K562 (cell line): ENCODE data around the gene TCL1B. TPM values are rescaled to one million over a fixed set of nuclear protein-coding genes. Genes with fewer than 3 reads are reported as not detected.

Experiments
- ATAC-seq: fragments of 200-7000 bp; cut with Tn5 transposase; 3 replicates; pipeline ENCODE4 v1.9.1; 2020; ENCODE audit warnings: moderate library complexity
- BruUV-seq: library from RNA; stranded (reverse); fragments of 400-500 nt; replicated peaks from 2 replicates; lab custom pipeline; 2021; lab: Mats Ljungman, UMichigan
- CTCF ChIA-PET: fragments of 300-600 bp; formaldehyde crosslinking; extraction: SDS; loops from one replicate; lab custom pipeline; 2021; ENCODE audit warnings: low intra/inter-chr PET ratio; lab: Yijun Ruan, JAX
- POLR2A ChIA-PET: fragments of 300-600, 350-650 bp; sonication (Branson Sonifier 250); formaldehyde crosslinking; extraction: SDS; loops from one replicate; lab custom pipeline; 2021; ENCODE audit warnings: antibody characterized with exemption, inconsistent platforms; lab: Yijun Ruan, JAX
- DNase-seq, 4 experiments: peaks; one replicate each; pipeline versions ENCODE4 v3.0.0 to v3.0.0-alpha.2; 2011 to 2018; ENCODE audit warnings: low spot score in 3 of 4, mixed read lengths in 3 of 4; ENCODE audit errors: extremely low read depth in 1 of 4
- FAIRE-seq: peaks from 2 replicates; lab custom pipeline; 2011; peaks lifted over from hg19 to GRCh38; lab: Jason Lieb, UNC
- H2AFZ ChIP-seq: 2 replicates; pipeline ENCODE4 v1.6.0; 2011; ENCODE audit warnings: low read depth, low read length, control low read depth, inconsistent platforms
- H3K27ac ChIP-seq: fragments of 200-600 bp; 3 replicates; pipeline ENCODE4 v1.8.0; 2011; ENCODE audit warnings: low read depth, mild to moderate bottlenecking, control low read depth, inconsistent platforms, low read length, moderate library complexity, mixed read lengths; ENCODE audit errors: extremely low read depth
- H3K27me3 ChIP-seq, 2 experiments: fragments of 300-600 bp in 1 of 2; 2 replicates in 1 of 2; 3 replicates in 1 of 2; pipeline versions ENCODE4 v1.6.0 to v1.8.0; 2011; ENCODE audit warnings: inconsistent platforms in 2 of 2, low read length in 2 of 2, mild to moderate bottlenecking in 1 of 2, mixed read lengths in 1 of 2, moderate library complexity in 1 of 2; ENCODE audit not compliant: control insufficient read depth in 2 of 2, insufficient read depth in 2 of 2
- H3K36me3 ChIP-seq: fragments of 300-600 bp; 3 replicates; pipeline ENCODE4 v1.8.0; 2011; ENCODE audit warnings: mild to moderate bottlenecking, low read length, inconsistent platforms; ENCODE audit not compliant: control insufficient read depth, insufficient read depth
- H3K4me1 ChIP-seq, 2 experiments: fragments of 200-600 bp in 1 of 2; replicated peaks in 1 of 2; 2 replicates in 1 of 2; 3 replicates in 1 of 2; pipeline versions ENCODE4 v1.5.1 to v1.8.0; 2011; ENCODE audit warnings: inconsistent platforms in 2 of 2, low read length in 2 of 2, mild to moderate bottlenecking in 1 of 2, mixed read lengths in 1 of 2, moderate library complexity in 1 of 2; ENCODE audit not compliant: control insufficient read depth in 2 of 2, insufficient read depth in 2 of 2
- H3K4me2 ChIP-seq: 2 replicates; pipeline ENCODE4 v1.6.1; 2011; ENCODE audit warnings: low read length, control low read depth, inconsistent platforms, mixed read lengths; ENCODE audit not compliant: insufficient read depth
- H3K4me3 ChIP-seq: fragments of 200-600 bp; sonication (generic), shearing (Covaris generic); 2 replicates; pipeline ENCODE4 v1.5.1; 2016; ENCODE audit warnings: control low read depth, inconsistent platforms
- H3K79me2 ChIP-seq: fragments of 200-600 bp; 3 replicates; pipeline ENCODE4 v1.8.0; 2011; ENCODE audit warnings: low read length, inconsistent platforms; ENCODE audit not compliant: control insufficient read depth, insufficient read depth
- H3K9ac ChIP-seq, 2 experiments: 2 replicates each; pipeline versions ENCODE4 v1.6.0 to v1.6.1; 2011; ENCODE audit warnings: low read depth in 2 of 2, low read length in 2 of 2, control low read depth in 1 of 2, inconsistent platforms in 1 of 2, mild to moderate bottlenecking in 1 of 2, mixed read lengths in 1 of 2; ENCODE audit not compliant: insufficient read depth in 1 of 2
- H3K9me1 ChIP-seq: one replicate; pipeline ENCODE4 v1.6.0; 2011; ENCODE audit warnings: inconsistent platforms, mild to moderate bottlenecking, low read length, moderate library complexity; ENCODE audit not compliant: control insufficient read depth, insufficient read depth
- H3K9me3 ChIP-seq: replicated peaks from 2 replicates; pipeline ENCODE4 v1.5.1; 2011; ENCODE audit warnings: low read depth, low read length, inconsistent platforms; ENCODE audit not compliant: control insufficient read depth, insufficient read depth
- H4K20me1 ChIP-seq: replicated peaks from 2 replicates; pipeline ENCODE4 v1.6.1; 2011; ENCODE audit warnings: low read length, inconsistent platforms, mixed read lengths; ENCODE audit not compliant: control insufficient read depth, insufficient read depth
- ARID1B ChIP-seq: fragments of 450-650 bp; IDR thresholded peaks from 2 replicates; pipeline ENCODE4 v1.6.1; 2016; ENCODE audit warnings: antibody characterized with exemption, mild to moderate bottlenecking, inconsistent platforms
- CXXC5 ChIP-seq: fragments of 250-450 bp; sonication (Bioruptor Pico); IDR thresholded peaks from 2 replicates; pipeline ENCODE4 v1.8.0; 2022; ENCODE audit warnings: inconsistent platforms, mild to moderate bottlenecking, moderate library complexity
- LEF1 ChIP-seq: fragments of 450-650 bp; IDR thresholded peaks from 2 replicates; pipeline ENCODE4 v1.6.1; 2016; ENCODE audit warnings: mild to moderate bottlenecking
- MEF2D ChIP-seq: conservative IDR thresholded peaks from 2 replicates; pipeline ENCODE4 v1.6.1; 2016; ENCODE audit warnings: low read depth, missing genetic modification characterization, missing compliant biosample characterization
- NONO ChIP-seq, 2 experiments: fragments of 200-400 bp in 1 of 2; fragments of 450-650 bp in 1 of 2; formaldehyde crosslinking in 1 of 2; IDR thresholded peaks; 2 replicates each; pipeline ENCODE4 v1.6.1; 2017; ENCODE audit warnings: low read depth in 2 of 2, mild to moderate bottlenecking in 2 of 2, moderate library complexity in 2 of 2, low read length in 1 of 2
- TRIM28 ChIP-seq: fragments of 450-650 bp; IDR thresholded peaks from 2 replicates; pipeline ENCODE4 v1.6.1; 2017
- WGBS: fragments of 100-300 bp; shearing (Covaris generic); methylation state at CpG from one replicate; pipeline ENCODE4 v1.1.6; 2016; ENCODE audit warnings: low coverage, mixed read lengths; ENCODE audit not compliant: insufficient coverage; ENCODE audit errors: missing lambda C conversion rate; 5-methylcytosine and 5-hydroxymethylcytosine counted together
- in situ Hi-C: fragments of 300-500 bp; cut with MboI; formaldehyde crosslinking; loops from 4 replicates; pipeline ENCODE4 v1.15.0; 2018; ENCODE audit warnings: inconsistent platforms, mixed read lengths
- intact Hi-C: fragments of 100-400 bp; cut with micrococcal nuclease; formaldehyde crosslinking; loops from 2 replicates; pipeline ENCODE4 v1.14.2; 2022
- polyA plus RNA-seq, 8 experiments: library from polyadenylated mRNA; depleted of rRNA in 4 of 8; stranded (reverse) in 5 of 8; unstranded in 3 of 8; fragments of >200 nt; fragmentation: Nextera tagmentation in 2 of 8; fragmentation: Illumina TruSeq in 1 of 8; extraction: Ambion mirVana in 2 of 8; extraction: Trizol in 1 of 8; gene quantifications; 2 replicates each; pipeline versions ENCODE4 v1.2.1 to v1.2.3, GENCODE V29; 2011 to 2014; ENCODE audit warnings: inconsistent platforms in 1 of 8, missing spikeins in 1 of 8
- total RNA-seq, 7 experiments: library from RNA; depleted of rRNA in 6 of 7; stranded (reverse); fragments of >200 nt in 6 of 7; fragmentation: Illumina TruSeq in 2 of 7; extraction: Trizol in 2 of 7; gene quantifications; 2 replicates each; pipeline versions ENCODE4 v1.2.1 to v1.2.3, GENCODE V29; 2011 to 2021; ENCODE audit warnings: low replicate concordance in 1 of 7

TCL1B gene
- total and polyA plus RNA-seq, 9 of the 15 experiments (the other 6 are each of a cell fraction or from before 2014, with no cell fraction given), result not detected

DNA sequence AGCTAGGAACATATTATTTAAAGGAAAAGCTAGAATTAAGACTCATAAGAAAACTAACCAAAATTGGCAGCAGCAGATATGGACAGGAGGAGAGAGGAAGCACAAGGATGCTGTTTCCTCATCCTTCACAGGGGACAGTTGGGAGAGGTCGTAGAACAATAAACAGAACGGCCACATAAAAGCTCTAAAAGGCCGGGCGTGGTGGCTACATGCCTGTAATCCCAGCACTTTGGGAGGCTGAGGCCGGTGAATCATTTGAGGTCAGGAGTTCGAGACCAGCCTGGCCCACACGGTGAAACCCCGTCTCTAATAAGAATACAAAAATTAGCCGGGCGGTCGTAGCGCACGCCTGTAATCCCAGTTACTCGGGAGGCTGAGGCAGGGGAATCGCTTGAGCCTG lies 10.5 kb downstream of the TCL1B start:
- Histone ChIP-seq H3K27ac (no peak overlapping the region), H3K4me1 (no peaks in the 10 kb centered on the region), H3K9me1 (no peaks in the 10 kb centered on the region), H3K36me3 (no peaks in the 10 kb centered on the region), H3K27me3 (peaks cover 0 to 23% of the 10 kb centered on the region in 2 experiments; a peak in 3 of 5 replicates), H3K79me2 (no peaks in the 10 kb centered on the region), H2AFZ (no peak overlapping the region), H3K4me2 (no peak overlapping the region), H3K9me3 (no peaks in the 10 kb centered on the region), H3K4me3 (no peak overlapping the region), H3K9ac (no peak overlapping the region), H4K20me1 (no peaks in the 10 kb centered on the region)
- ATAC-seq (no peak), FAIRE-seq (no peak), DNase-seq (no peak)
- CTCF ChIA-PET, result no interaction called here
- in situ Hi-C loops, result no loop called here
- BruUV-seq, result no TSS peak
- under 1% methylated on average over 15 of the region's 15 CpGs for WGBS
- POLR2A ChIA-PET, result interaction anchor here (0.6 kb wide), 1 partner anchor 258 kb away, joined by 3 read pairs; no protein-coding TSS in a partner anchor
- intact Hi-C loops, result no loop called here
- no peak for TF ChIP-seq NONO (IDR thresholded peaks at IDR 0.05; ENCODE audit: low read depth in 2 of 2, low read length in 1 of 2)
- TF ChIP-seq LEF1, result no peak
- no peak for TF ChIP-seq CXXC5 (CRISPR knock-in tag)
- no peak for TF ChIP-seq ARID1B

DNA sequence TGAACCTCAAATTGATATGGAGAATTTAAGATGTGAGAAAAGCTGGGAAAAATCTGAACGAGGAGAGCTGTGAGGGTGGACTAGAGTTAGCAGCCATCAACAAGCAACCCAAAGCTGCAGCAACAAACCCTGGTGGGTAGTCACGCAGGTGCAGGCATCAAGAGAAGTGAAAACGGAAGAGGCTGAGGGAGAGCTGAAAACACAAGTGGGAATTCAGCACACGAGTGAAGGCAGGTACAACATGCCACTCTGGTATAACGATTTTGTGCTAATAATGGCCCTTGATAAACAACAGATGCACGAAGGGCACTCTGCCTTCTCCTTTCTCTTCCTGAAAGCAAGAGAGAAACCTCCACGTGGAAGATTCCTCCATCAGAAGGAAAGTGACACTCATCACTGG lies 11.5 kb downstream of the TCL1B start:
- TF ChIP-seq MEF2D (no peak), TRIM28 (no peak)
- FAIRE-seq (no peak), ATAC-seq (no peak), DNase-seq (no peak)
- 0% methylated on average over 6 of the region's 7 CpGs for WGBS
- no peaks in the 10 kb centered on the region for H4K20me1 ChIP-seq
- H3K27ac ChIP-seq, result no peak overlapping the region
- no peak overlapping the region for H3K9ac ChIP-seq
- no TSS peak for BruUV-seq
- H3K4me2 ChIP-seq, result no peak overlapping the region
- no peak overlapping the region for H2AFZ ChIP-seq
- POLR2A ChIA-PET, result no interaction called here
- H3K4me3 ChIP-seq, result no peak overlapping the region
- no peaks in the 10 kb centered on the region for H3K4me1 ChIP-seq
- no peaks in the 10 kb centered on the region for H3K79me2 ChIP-seq
- in situ Hi-C loops, result no loop called here
- no peaks in the 10 kb centered on the region for H3K36me3 ChIP-seq
- H3K9me1 ChIP-seq, result no peaks in the 10 kb centered on the region
- CTCF ChIA-PET, result no interaction called here
- intact Hi-C loops, result no loop called here
- no peaks in the 10 kb centered on the region for H3K9me3 ChIP-seq
- H3K27me3 ChIP-seq, result peaks cover 0 to 12% of the 10 kb centered on the region in 2 experiments; a peak in 3 of 5 replicates
